ENCODE measurements around the gene SERGEF.

DNA sequence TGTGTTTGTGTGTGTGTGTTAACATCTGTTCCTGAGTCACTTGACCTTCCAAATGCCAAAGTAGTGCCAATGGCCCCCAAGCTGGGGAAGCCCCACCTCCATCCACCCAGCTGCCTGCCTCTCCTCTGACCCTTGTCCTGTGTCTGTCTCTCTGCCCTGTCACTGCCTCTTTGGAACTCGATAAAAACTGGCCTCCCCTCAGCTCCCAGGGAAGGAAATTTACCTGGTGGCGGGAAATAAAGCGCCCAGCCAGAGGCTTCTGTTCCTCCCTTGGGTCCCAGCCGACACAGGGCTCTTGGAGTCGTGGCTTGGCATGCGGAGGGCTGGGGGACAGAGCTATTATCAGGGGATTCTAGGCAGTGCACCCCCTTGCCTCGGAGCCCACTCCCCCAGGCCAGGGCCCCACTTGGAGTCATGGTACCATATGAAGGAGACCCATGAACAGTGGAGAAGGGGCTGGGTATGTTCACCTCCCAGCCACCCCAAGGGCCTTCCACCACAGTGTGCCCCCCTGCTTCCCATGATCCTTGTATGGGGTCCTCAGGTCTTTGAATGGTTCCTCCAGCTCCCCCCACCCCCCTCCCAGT is 272.1 kb downstream of the SERGEF start:
- TF ChIP-seq, protein P1, sequence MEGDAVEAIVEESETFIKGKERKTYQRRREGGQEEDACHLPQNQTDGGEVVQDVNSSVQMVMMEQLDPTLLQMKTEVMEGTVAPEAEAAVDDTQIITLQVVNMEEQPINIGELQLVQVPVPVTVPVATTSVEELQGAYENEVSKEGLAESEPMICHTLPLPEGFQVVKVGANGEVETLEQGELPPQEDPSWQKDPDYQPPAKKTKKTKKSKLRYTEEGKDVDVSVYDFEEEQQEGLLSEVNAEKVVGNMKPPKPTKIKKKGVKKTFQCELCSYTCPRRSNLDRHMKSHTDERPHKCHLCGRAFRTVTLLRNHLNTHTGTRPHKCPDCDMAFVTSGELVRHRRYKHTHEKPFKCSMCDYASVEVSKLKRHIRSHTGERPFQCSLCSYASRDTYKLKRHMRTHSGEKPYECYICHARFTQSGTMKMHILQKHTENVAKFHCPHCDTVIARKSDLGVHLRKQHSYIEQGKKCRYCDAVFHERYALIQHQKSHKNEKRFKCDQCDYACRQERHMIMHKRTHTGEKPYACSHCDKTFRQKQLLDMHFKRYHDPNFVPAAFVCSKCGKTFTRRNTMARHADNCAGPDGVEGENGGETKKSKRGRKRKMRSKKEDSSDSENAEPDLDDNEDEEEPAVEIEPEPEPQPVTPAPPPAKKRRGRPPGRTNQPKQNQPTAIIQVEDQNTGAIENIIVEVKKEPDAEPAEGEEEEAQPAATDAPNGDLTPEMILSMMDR (IDR thresholded peaks at IDR 0.05 in 8 of 11, conservative IDR thresholded peaks at IDR 0.05 in 3 of 11) = no peak
- TF ChIP-seq POLR2A (IDR thresholded peaks at IDR 0.05) = no peak

All from spleen (tissue), 7 donors.